Hepatocyte (in vitro differentiated cells): Measurements from ENCODE around the gene OPRM1. TPM values are rescaled to one million over a fixed set of nuclear protein-coding genes. Genes with fewer than 3 reads are reported as not detected.

Source experiments
- DNase-seq: peaks from one replicate; pipeline ENCODE4 v3.0.0-alpha.2; 2016; ENCODE audit warnings: low spot score
- H2AFZ ChIP-seq: fragments of 200-600 bp; sonication (generic); 2 replicates; pipeline ENCODE4 v1.6.0; 2016; ENCODE audit warnings: antibody characterized with exemption, mild to moderate bottlenecking
- H3K27ac ChIP-seq: fragments of 200-600 bp; sonication (generic); 2 replicates; pipeline ENCODE4 v1.5.1; 2016; ENCODE audit warnings: mild to moderate bottlenecking
- H3K27me3 ChIP-seq: fragments of 200-600 bp; sonication (generic); 2 replicates; pipeline ENCODE4 v1.6.1; 2016
- H3K36me3 ChIP-seq: fragments of 200-600 bp; sonication (generic); replicated peaks from 2 replicates; pipeline ENCODE4 v1.5.1; 2016; ENCODE audit warnings: low read depth; ENCODE audit not compliant: insufficient read depth
- H3K4me1 ChIP-seq: fragments of 200-600 bp; sonication (generic); 2 replicates; pipeline ENCODE4 v1.5.1; 2016; ENCODE audit warnings: mild to moderate bottlenecking, moderate library complexity; ENCODE audit not compliant: insufficient read depth
- H3K4me2 ChIP-seq: fragments of 200-600 bp; sonication (generic); 2 replicates; pipeline ENCODE4 v1.6.0; 2016
- H3K4me3 ChIP-seq: fragments of 200-600 bp; sonication (generic); 2 replicates; pipeline ENCODE4 v1.5.1; 2016; ENCODE audit warnings: mild to moderate bottlenecking
- H3K79me2 ChIP-seq: fragments of 200-600 bp; sonication (generic); 2 replicates; pipeline ENCODE4 v1.6.0; 2017; ENCODE audit warnings: mild to moderate bottlenecking
- H3K9me2 ChIP-seq: fragments of 200-600 bp; sonication (generic); replicated peaks from 2 replicates; pipeline ENCODE4 v1.6.0; 2017; ENCODE audit warnings: mild to moderate bottlenecking; ENCODE audit not compliant: insufficient read depth
- H3K9me3 ChIP-seq: fragments of 200-600 bp; sonication (generic); 2 replicates; pipeline ENCODE4 v1.5.1; 2016; ENCODE audit warnings: low read depth, mild to moderate bottlenecking
- H4K20me1 ChIP-seq: fragments of 200-600 bp; sonication (generic); 2 replicates; pipeline ENCODE4 v1.6.0; 2016; ENCODE audit warnings: mild to moderate bottlenecking; ENCODE audit not compliant: insufficient read depth, poor library complexity, severe bottlenecking
- CTCF ChIP-seq: fragments of 200-600 bp; sonication (generic); IDR thresholded peaks from 2 replicates; pipeline ENCODE4 v1.5.1; 2016; ENCODE audit warnings: antibody characterized with exemption, mild to moderate bottlenecking; ENCODE audit not compliant: poor library complexity
- EZH2 ChIP-seq: fragments of 200-600 bp; sonication (generic); IDR thresholded peaks from 2 replicates; pipeline ENCODE4 v1.6.1; 2016; ENCODE audit warnings: antibody characterized with exemption, mild to moderate bottlenecking, borderline replicate concordance
- EZH2phosphoT487 ChIP-seq: fragments of 200-600 bp; sonication (generic); IDR thresholded peaks from one replicate; pipeline ENCODE4 v1.6.1; 2018; ENCODE audit warnings: antibody characterized with exemption, mild to moderate bottlenecking, low read depth, moderate library complexity; ENCODE audit not compliant: unreplicated experiment, severe bottlenecking
- WGBS: methylation state at CpG from one replicate; pipeline ENCODE4 v1.1.6; 2016; ENCODE audit warnings: low lambda C conversion rate; ENCODE audit errors: missing lambda C conversion rate; 5-methylcytosine and 5-hydroxymethylcytosine counted together
- polyA plus RNA-seq: library from polyadenylated mRNA; unstranded; fragments of >200 nt; fragmentation: Nextera tagmentation; extraction: Ambion mirVana; gene quantifications from 2 replicates; pipeline ENCODE4 v1.2.1, GENCODE V29; 2016
- total RNA-seq: library from RNA; depleted of rRNA; stranded (reverse); fragments of >200 nt; gene quantifications from 2 replicates; pipeline ENCODE4 v1.2.3, GENCODE V29; 2014

Gene OPRM1
- total and polyA plus RNA-seq, 2 experiments from 2014 or later: not detected

- no peaks in the 10 kb centered on the region for H3K4me1 ChIP-seq
- no peak overlapping the region for H2AFZ ChIP-seq
- H3K27ac ChIP-seq: no peak overlapping the region
- H3K9me2 ChIP-seq: no peaks in the 10 kb centered on the region
- H3K9me3 ChIP-seq: no peaks in the 10 kb centered on the region
- TF ChIP-seq EZH2phosphoT487 (no peak), EZH2 (no peak), CTCF (no peak)
- H3K4me2 ChIP-seq: no peak overlapping the region
- H3K4me3 ChIP-seq: no peak overlapping the region
- no peaks in the 10 kb centered on the region for H3K79me2 ChIP-seq
- no peaks in the 10 kb centered on the region for H3K36me3 ChIP-seq
- no peak for DNase-seq
- 73% methylated on average over 3 of the region's 3 CpGs for WGBS
- H3K27me3 ChIP-seq: no peaks in the 10 kb centered on the region
- no peaks in the 10 kb centered on the region for H4K20me1 ChIP-seq
These were observed 57.8 kb downstream of the OPRM1 start for GRCh38 chr6:154096834-154097233.

GRCh38 chr6:154099211-154099610 is 60.2 kb downstream of the OPRM1 start:
- Histone ChIP-seq H3K9me2 (no peaks in the 10 kb centered on the region), H3K4me3 (no peak overlapping the region), H3K4me2 (no peak overlapping the region), H2AFZ (no peak overlapping the region), H3K27me3 (no peaks in the 10 kb centered on the region), H3K9me3 (no peaks in the 10 kb centered on the region), H3K36me3 (no peaks in the 10 kb centered on the region), H3K4me1 (no peaks in the 10 kb centered on the region), H3K79me2 (no peaks in the 10 kb centered on the region), H4K20me1 (no peaks in the 10 kb centered on the region), H3K27ac (no peak overlapping the region)
- WGBS: 90% methylated on average over 3 of the region's 4 CpGs
- no peak for TF ChIP-seq CTCF
- no peak for TF ChIP-seq EZH2
- TF ChIP-seq EZH2phosphoT487: no peak
- no peak for DNase-seq

- H3K27me3 ChIP-seq: no peaks in the 10 kb centered on the region
- no peak overlapping the region for H3K27ac ChIP-seq
- H3K4me1 ChIP-seq: no peaks in the 10 kb centered on the region
- H3K4me2 ChIP-seq: no peak overlapping the region
- H3K79me2 ChIP-seq: no peaks in the 10 kb centered on the region
- H4K20me1 ChIP-seq: no peaks in the 10 kb centered on the region
- no peaks in the 10 kb centered on the region for H3K9me2 ChIP-seq
- TF ChIP-seq CTCF: no peak
- H3K4me3 ChIP-seq: no peak overlapping the region
- no peaks in the 10 kb centered on the region for H3K9me3 ChIP-seq
- no peak overlapping the region for H2AFZ ChIP-seq
- DNase-seq: no peak
- WGBS: 85% methylated on average over 2 of the region's 2 CpGs
- no peaks in the 10 kb centered on the region for H3K36me3 ChIP-seq
These were observed 67.2 kb downstream of the OPRM1 start for GRCh38 chr6:154106251-154106650.

GRCh38 chr6:154111025-154111424 is 72.0 kb downstream of the OPRM1 start:
- Histone ChIP-seq H3K36me3 (no peaks in the 10 kb centered on the region), H3K9me3 (no peaks in the 10 kb centered on the region), H3K9me2 (no peaks in the 10 kb centered on the region), H2AFZ (no peak overlapping the region), H4K20me1 (no peaks in the 10 kb centered on the region), H3K4me3 (no peak overlapping the region), H3K4me1 (no peaks in the 10 kb centered on the region), H3K4me2 (no peak overlapping the region), H3K27ac (no peak overlapping the region), H3K79me2 (no peaks in the 10 kb centered on the region), H3K27me3 (no peaks in the 10 kb centered on the region)
- DNase-seq: no peak
- WGBS: 81% methylated on average over 1 of the region's 1 CpG
- no peak for TF ChIP-seq CTCF
